ENCODE results near the gene RTN4. TPM values are rescaled to one million over a fixed set of nuclear protein-coding genes. Genes with fewer than 3 reads are reported as not detected.

Gene RTN4
- total and polyA plus RNA-seq, 3 donors from 2014 or later = 107 to 183 (median 112) TPM

GRCh38 chr2:54958717-54959371, 91.4 kb downstream of the RTN4 start:
- Histone ChIP-seq H3K27ac (no peak overlapping the region), H3K4me1 (no peaks in the 10 kb centered on the region), H3K27me3 (no peaks in the 10 kb centered on the region), H3K9me3 (no peaks in the 10 kb centered on the region), H3K36me3 (ENCODE audit: low read depth, missing control alignments) (no peaks in the 10 kb centered on the region), H3K4me3 (no peak overlapping the region)
- intact Hi-C loops (cut with DNase I; ENCODE audit: low total_unique reads) = no loop called here
- no peak for DNase-seq
- no peak for TF ChIP-seq POLR2A (IDR thresholded peaks at IDR 0.05)
- TF ChIP-seq CTCF (IDR thresholded peaks at IDR 0.05) = no peak
- WGBS, 2 donors = 91 to 94% methylated on average over 14 of the region's 14 CpGs

DNA sequence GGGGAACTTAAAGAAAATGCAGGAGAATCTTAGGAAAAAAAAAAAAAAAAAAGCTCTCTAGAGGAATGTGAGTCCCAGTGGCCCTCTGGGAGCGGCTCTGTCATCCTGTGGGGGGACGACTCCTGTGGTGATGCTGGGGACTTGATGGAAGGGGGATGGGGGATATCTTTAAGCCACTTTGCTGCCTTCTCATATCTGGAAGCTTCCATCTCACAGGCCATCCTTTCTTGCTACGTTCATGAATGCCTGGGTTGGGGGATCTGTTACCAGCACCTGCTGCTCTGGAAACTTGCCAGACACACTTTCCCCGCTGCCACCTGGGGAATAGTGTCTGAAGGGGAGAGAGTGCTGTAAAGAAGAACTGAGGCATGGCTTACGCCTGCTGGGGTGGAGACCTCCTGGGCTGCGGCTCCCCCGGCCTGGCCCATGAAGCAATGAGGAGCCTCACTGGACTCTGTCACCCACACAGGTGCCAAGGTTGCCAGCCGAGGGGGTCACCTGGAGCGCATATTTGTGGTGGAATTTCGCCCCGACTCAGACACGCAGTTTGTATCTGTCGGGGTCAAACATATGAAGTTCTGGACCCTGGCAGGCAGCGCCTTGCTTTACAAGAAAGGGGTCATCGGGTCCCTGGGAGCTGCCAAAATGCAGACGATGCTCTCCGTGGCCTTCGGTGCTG, 92.8 kb downstream of the RTN4 start:
- no peaks in the 10 kb centered on the region for H3K4me1 ChIP-seq
- no peak overlapping the region for H3K27ac ChIP-seq
- intact Hi-C loops (cut with DNase I; ENCODE audit: low total_unique reads) = no loop called here
- 92% methylated on average over 6 to 18 of the region's 18 CpGs for WGBS, 2 donors
- H3K4me3 ChIP-seq = no peak overlapping the region
- TF ChIP-seq POLR2A (IDR thresholded peaks at IDR 0.05) (no peak), CTCF (IDR thresholded peaks at IDR 0.05) (no peak)
- no peaks in the 10 kb centered on the region for H3K36me3 ChIP-seq (ENCODE audit: low read depth, missing control alignments)
- no peaks in the 10 kb centered on the region for H3K27me3 ChIP-seq
- H3K9me3 ChIP-seq = no peaks in the 10 kb centered on the region
- DNase-seq = no peak

DNA sequence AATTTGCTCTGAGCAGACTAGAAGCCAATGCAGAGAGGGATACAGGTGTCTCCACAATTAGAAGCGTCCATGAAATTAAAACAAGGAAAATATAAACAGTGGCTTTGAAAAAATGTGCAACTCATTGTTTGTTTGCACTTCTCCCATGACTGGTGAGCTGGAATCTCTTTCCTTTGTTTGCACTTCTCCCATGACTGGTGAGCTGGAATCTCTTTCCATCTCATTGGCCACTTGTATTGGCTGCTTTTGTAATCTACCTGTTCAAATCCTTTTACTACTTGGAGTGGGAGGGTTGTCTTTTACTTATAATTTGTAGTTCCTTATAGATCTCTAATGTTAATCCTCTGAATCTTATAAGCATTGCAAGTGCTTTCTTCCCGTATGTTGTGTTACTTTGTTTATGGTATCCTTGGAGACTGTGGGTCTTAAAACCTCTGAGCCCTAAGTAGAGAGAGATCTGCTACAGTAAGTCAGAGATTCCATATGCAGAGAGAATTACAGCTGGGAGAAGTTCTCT, 94.1 kb downstream of the RTN4 start:
- no peak overlapping the region for H3K27ac ChIP-seq
- H3K4me3 ChIP-seq = no peak overlapping the region
- intact Hi-C loops (cut with DNase I; ENCODE audit: low total_unique reads) = no loop called here
- no peak for DNase-seq
- H3K36me3 ChIP-seq (ENCODE audit: low read depth, missing control alignments) = no peaks in the 10 kb centered on the region
- H3K4me1 ChIP-seq = no peaks in the 10 kb centered on the region
- no peaks in the 10 kb centered on the region for H3K9me3 ChIP-seq
- H3K27me3 ChIP-seq = no peaks in the 10 kb centered on the region
- no peak for TF ChIP-seq CTCF (IDR thresholded peaks at IDR 0.05)
- TF ChIP-seq POLR2A (IDR thresholded peaks at IDR 0.05) = no peak
- WGBS, 2 donors = 94 to 98% methylated on average over 2 of the region's 2 CpGs

DNA sequence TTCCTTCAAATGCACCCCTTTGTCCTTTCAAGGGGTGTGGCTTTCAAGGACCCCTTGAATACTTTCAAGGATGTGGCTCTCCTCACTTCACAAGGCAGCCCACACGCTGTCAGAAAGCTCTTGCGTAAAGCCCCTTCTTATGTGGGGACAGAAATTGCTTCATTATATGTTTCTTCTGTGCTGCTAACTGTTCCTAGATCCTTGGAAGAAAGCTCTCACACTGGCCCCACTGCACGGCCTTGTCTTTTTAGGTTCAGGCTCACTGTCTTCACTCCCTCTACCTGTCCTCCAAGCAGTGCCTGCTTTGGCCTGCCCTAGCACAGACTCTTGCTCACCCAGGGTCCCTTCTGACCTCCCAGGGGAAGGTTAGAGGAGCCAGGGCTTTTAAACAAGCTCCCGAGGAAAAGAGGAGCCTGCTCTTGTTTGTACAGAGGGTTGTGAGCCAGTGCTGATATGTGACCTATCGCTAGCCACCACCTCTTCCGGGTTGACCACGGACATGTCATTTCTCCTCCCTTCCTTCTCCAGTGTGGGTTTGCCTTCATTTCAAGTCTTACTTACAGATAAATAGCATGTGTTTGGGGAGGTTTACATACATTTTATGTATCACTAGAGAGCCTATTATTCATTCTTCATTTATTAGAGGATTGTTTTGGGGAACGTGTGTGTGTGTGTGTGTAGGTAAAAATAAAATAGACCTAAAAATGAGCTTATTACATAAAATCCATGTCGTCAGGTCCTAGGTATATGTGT, 94.7 kb downstream of the RTN4 start:
- H3K36me3 ChIP-seq (ENCODE audit: low read depth, missing control alignments) = no peaks in the 10 kb centered on the region
- H3K9me3 ChIP-seq = no peaks in the 10 kb centered on the region
- no peaks in the 10 kb centered on the region for H3K4me1 ChIP-seq
- 82 to 86% methylated on average over 9 of the region's 9 CpGs for WGBS, 2 donors
- no peaks in the 10 kb centered on the region for H3K27me3 ChIP-seq
- TF ChIP-seq POLR2A (IDR thresholded peaks at IDR 0.05) = no peak
- no peak for TF ChIP-seq CTCF (IDR thresholded peaks at IDR 0.05)
- no peak overlapping the region for H3K27ac ChIP-seq
- no peak for DNase-seq
- no peak overlapping the region for H3K4me3 ChIP-seq
- intact Hi-C loops (cut with DNase I; ENCODE audit: low total_unique reads) = no loop called here
